Duodenal mucosa (tissue), 2 donors: ENCODE measurements around the gene KIF1B.
"Not testable (repeated sequence)": the region's sequence is repeated elsewhere in the genome, so short reads cannot be mapped to it uniquely, and the experiment has no call there.

Experiments
- H3K27ac ChIP-seq: one replicate; pipeline ENCODE4 v1.7.0; 2013; ENCODE audit warnings: low read depth, low read length
- H3K27me3 ChIP-seq, 2 donors: one replicate each; pipeline ENCODE4 v1.7.0; 2013; ENCODE audit warnings: low read length in 2 of 2, control low read depth in 1 of 2; ENCODE audit not compliant: insufficient read depth in 2 of 2, control insufficient read depth in 1 of 2
- H3K36me3 ChIP-seq, 2 donors: one replicate each; pipeline ENCODE4 v1.7.0; 2013; ENCODE audit warnings: low read length in 2 of 2, control low read depth in 1 of 2; ENCODE audit not compliant: insufficient read depth in 2 of 2, control insufficient read depth in 1 of 2
- H3K4me1 ChIP-seq, 2 donors: one replicate each; pipeline ENCODE4 v1.7.0; 2013; ENCODE audit warnings: low read length in 2 of 2, control low read depth in 1 of 2; ENCODE audit not compliant: insufficient read depth in 2 of 2, control insufficient read depth in 1 of 2
- H3K4me3 ChIP-seq, 2 donors: one replicate each; pipeline ENCODE4 v1.7.0; 2013; ENCODE audit warnings: low read length in 2 of 2, low read depth in 1 of 2
- H3K9ac ChIP-seq, 2 donors: one replicate each; pipeline ENCODE4 v1.7.0; 2013; ENCODE audit warnings: low read length in 2 of 2, low read depth in 1 of 2
- H3K9me3 ChIP-seq, 2 donors: one replicate each; pipeline ENCODE4 v1.7.0; 2013; ENCODE audit warnings: low read length in 2 of 2, control low read depth in 1 of 2; ENCODE audit not compliant: control insufficient read depth in 1 of 2

KIF1B gene

DNA sequence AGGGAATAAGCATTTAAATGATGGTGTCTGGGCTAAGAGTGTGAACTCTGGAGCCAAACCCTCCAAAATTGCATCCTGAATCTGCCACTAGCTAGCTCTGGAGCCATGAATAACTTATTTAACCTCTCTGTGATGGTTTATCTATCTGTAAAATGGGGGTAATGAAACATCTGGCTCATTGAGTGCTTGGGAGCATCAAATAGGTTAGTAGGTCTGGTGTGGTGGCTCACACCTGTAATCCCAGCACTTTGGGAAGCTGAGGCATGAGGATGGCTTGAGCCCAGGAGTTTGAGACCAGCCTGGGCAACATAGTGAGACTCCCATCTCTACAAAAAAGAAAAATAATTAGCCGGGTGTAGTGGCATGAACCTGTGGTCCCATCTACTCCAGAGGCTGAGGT is 42.8 kb downstream of the KIF1B start:
- H3K4me1 ChIP-seq: peaks cover 21 to 26% of the 10 kb centered on the region in 2 donors
- H3K9ac ChIP-seq: no peak overlapping the region
- H3K4me3 ChIP-seq: no peak overlapping the region
- no peaks in the 10 kb centered on the region for H3K36me3 ChIP-seq
- no peaks in the 10 kb centered on the region for H3K27me3 ChIP-seq
- no peak overlapping the region for H3K27ac ChIP-seq
- no peaks in the 10 kb centered on the region for H3K9me3 ChIP-seq

DNA sequence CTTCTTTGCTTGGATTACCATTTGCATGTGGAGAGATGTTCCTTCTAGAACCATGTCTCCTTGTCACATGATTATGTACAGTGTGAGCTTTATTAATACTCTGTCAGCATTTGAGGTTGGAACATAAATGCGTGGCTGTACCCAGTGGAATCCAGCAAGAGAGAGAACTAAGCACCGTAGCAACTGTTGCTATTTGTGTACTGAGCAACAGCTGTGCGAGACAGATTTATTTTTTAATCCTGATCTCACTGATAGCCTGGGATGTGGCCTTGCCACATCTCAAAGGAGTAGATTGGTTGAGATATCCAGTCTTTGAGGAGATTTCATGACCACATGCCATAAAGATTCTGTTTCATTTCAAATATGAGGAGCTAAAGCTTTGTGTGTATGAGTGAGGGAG is 43.4 kb downstream of the KIF1B start:
- H3K9ac ChIP-seq: no peak overlapping the region
- H3K36me3 ChIP-seq: peaks cover 2 to 5% of the 10 kb centered on the region in 2 donors
- no peak overlapping the region for H3K4me3 ChIP-seq
- peaks cover 27 to 30% of the 10 kb centered on the region in 2 donors for H3K4me1 ChIP-seq
- H3K9me3 ChIP-seq: no peaks in the 10 kb centered on the region
- peak overlapping the region; percentile 34 for H3K27ac ChIP-seq
- no peaks in the 10 kb centered on the region for H3K27me3 ChIP-seq

DNA sequence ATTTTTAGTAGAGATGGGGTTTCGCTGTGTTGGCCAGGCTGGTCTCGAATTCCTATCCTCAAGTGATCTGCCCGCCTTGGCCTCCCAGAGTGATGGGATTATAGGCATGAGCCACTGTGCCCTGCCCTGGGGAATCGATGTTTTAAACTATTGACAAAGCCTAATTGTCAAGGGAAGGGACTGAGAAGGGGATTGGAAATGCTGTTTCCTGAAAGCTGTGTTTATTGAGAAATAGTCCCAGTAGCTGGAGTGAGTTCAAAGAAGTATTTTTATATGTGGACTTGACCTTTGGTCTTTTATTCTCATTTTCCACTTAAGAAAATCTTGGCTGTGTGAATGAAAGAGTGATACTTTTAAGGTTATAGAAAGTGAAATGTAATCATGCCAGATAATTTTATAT is 47.5 kb downstream of the KIF1B start:
- peaks cover 3 to 21% of the 10 kb centered on the region in 2 donors for H3K36me3 ChIP-seq
- peak overlapping the region in 1 of 2 donors; percentile 25 for H3K9ac ChIP-seq
- H3K4me1 ChIP-seq: peaks cover 22 to 23% of the 10 kb centered on the region in 2 donors
- no peak overlapping the region for H3K4me3 ChIP-seq
- no peak overlapping the region for H3K27ac ChIP-seq
- H3K27me3 ChIP-seq: no peaks in the 10 kb centered on the region
- no peaks in the 10 kb centered on the region for H3K9me3 ChIP-seq

DNA sequence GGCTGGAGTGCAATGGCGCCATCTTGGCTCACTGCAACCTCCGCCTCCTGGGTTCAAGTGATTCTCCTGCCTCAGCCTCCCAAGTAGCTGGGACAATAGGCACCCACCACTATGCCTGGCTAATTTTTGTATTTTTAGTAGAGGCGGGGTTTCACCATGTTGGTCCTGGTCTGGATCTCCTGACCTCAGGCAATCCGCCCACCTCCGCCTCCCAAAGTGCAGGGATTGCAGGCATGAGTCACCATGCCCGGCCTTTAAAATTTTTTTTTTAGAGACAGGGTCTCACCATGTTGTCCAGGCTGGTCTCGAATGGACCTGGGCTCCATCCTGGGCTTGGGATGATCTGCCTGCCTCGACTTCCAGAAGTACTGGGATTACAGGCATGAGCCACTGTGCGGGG is 49.2 kb downstream of the KIF1B start:
- Histone ChIP-seq H3K36me3 (peaks cover 3 to 31% of the 10 kb centered on the region in 2 donors), H3K4me1 (peaks cover 13% of the 10 kb centered on the region in 2 donors)
- H3K27ac ChIP-seq, H3K9me3 ChIP-seq, H3K4me3 ChIP-seq, H3K27me3 ChIP-seq, H3K9ac ChIP-seq: not testable (repeated sequence)

DNA sequence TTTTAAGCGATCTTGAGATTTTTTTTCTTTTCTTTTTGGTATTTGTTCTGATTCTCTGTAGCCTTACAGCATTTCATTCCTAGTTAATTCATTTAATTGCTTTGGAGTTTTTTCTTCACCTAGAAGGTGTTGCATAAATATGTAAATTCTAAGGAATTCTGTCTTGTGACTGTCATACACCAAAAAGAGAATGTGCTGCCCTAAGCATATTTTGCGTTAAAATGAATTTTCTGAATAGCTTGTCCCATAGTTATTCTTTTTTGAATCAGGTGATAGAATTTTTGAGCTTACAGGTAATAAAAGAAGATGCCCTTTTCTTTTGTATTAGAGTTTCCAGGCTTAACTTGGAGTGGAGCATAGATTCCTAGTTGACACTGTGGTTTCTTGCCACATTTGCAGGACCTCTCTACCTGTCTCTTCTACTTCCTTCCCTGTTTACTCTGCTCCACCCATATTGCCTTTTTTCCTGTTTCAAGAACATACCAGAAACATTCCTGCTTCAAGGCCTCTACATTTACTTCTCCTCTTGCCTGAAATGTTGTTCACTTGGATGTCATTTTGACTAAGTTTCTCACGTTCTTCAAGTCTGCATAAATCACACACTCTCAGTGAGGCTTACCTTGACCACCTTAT is 53.2 kb downstream of the KIF1B start:
- no peak overlapping the region for H3K4me3 ChIP-seq
- H3K4me1 ChIP-seq: peaks cover 0 to 2% of the 10 kb centered on the region in 2 donors
- no peaks in the 10 kb centered on the region for H3K9me3 ChIP-seq
- peaks cover 13 to 36% of the 10 kb centered on the region in 2 donors for H3K36me3 ChIP-seq
- no peaks in the 10 kb centered on the region for H3K27me3 ChIP-seq
- no peak overlapping the region for H3K9ac ChIP-seq
- H3K27ac ChIP-seq: no peak overlapping the region

DNA sequence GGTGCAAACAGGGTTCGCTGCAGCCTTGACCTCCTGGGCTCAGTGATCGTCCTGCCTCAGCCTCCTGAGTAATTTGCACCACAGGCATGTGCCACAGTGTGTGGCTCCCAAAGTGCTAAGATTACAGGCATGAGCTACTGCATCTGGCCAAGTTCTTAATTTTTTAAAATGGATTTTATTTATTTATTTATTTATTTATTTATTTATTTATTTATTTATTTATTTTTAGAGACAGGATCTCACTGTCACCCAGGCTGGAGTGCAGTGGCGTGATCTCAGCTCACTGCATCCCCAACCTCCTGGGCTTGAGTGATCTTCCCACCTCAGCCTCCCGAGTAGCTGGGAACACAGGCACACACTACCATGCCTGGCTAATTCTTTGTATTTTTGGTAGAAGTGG is 54.7 kb downstream of the KIF1B start:
- Histone ChIP-seq H3K36me3 (peaks cover 10 to 31% of the 10 kb centered on the region in 2 donors), H3K27ac (no peak overlapping the region), H3K9me3 (no peaks in the 10 kb centered on the region), H3K4me3 (no peak overlapping the region), H3K27me3 (no peaks in the 10 kb centered on the region), H3K9ac (no peak overlapping the region), H3K4me1 (no peaks in the 10 kb centered on the region)

DNA sequence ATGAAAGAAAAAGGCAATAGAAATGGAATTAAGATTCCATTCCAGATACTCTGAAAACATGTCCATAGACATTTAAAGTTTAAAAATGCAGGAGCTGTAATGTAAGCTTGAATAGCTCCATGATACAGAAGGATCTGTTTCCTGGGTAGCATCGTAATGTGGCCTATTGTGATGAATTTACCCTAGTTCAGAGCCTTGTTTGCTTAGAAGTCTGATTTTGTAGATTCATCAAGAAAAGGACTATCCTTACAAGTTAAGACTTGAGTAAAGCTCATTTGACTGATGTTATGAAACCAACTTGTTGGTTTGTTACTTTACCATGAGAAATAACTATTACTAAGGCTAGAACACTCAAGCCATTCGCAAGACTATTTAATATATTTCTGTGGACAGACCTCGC is 55.5 kb downstream of the KIF1B start:
- H3K9me3 ChIP-seq: no peaks in the 10 kb centered on the region
- H3K9ac ChIP-seq: no peak overlapping the region
- H3K27ac ChIP-seq: no peak overlapping the region
- H3K27me3 ChIP-seq: no peaks in the 10 kb centered on the region
- H3K36me3 ChIP-seq: peaks cover 10 to 29% of the 10 kb centered on the region in 2 donors
- H3K4me1 ChIP-seq: no peaks in the 10 kb centered on the region
- no peak overlapping the region for H3K4me3 ChIP-seq

DNA sequence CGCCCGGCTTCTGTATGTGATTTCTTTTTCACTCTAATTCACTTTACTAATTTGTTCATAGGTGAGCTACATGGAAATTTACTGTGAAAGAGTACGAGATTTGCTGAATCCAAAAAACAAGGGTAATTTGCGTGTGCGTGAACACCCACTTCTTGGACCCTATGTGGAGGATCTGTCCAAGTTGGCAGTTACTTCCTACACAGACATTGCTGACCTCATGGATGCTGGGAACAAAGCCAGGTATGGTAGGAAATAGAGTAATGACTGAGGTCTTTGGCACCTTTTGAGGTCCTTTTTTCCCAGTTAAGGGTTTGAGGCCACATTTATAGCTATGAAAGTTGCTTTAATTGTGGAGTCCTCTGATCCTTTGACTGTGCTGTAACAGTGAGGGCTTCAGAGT is 56.9 kb downstream of the KIF1B start:
- no peak overlapping the region for H3K27ac ChIP-seq
- no peaks in the 10 kb centered on the region for H3K27me3 ChIP-seq
- peaks cover 7 to 11% of the 10 kb centered on the region in 2 donors for H3K4me1 ChIP-seq
- H3K4me3 ChIP-seq: no peak overlapping the region
- H3K36me3 ChIP-seq: peaks cover 10 to 20% of the 10 kb centered on the region in 2 donors
- no peak overlapping the region for H3K9ac ChIP-seq
- H3K9me3 ChIP-seq: no peaks in the 10 kb centered on the region

DNA sequence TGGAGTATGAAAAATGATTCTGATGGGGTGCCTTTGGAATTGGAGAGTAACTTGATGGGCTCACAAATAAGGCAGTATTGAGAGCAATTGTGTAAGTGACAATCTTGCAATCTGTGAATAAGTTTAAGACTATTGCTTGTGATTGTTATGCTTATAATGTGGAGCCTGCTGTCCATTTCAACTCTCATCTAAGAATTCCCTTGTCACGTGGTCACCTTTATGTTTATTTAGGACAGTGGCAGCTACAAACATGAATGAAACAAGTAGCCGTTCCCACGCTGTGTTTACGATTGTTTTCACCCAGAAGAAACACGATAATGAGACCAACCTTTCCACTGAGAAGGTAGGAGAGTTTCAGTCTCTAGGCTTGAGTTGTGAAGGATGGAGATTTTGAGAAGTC is 57.6 kb downstream of the KIF1B start:
- H3K27ac ChIP-seq: no peak overlapping the region
- H3K9ac ChIP-seq: no peak overlapping the region

DNA sequence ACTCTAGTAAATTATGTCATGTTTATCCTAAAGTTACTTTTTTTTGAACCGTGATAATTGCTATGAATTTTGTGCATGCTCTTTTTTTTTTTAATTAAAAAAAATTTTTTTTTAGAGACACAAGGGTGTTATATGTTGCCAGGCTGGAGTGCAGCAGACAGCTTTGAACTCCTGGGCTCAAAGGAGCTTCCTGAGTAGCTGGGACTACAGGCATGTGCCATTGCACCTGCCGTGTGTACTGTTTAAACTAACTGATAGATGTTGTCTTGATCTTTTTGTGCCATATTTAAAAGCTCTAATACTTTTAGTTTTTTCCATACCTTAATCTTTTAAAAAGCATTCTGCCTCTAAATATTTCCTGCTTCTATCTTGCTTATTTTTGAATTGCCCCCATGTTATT is 60.7 kb downstream of the KIF1B start:
- Histone ChIP-seq H3K27ac (no peak overlapping the region), H3K9me3 (no peaks in the 10 kb centered on the region), H3K36me3 (peaks cover 7 to 10% of the 10 kb centered on the region in 2 donors), H3K9ac (no peak overlapping the region), H3K27me3 (no peaks in the 10 kb centered on the region), H3K4me3 (no peak overlapping the region), H3K4me1 (peaks cover 7 to 11% of the 10 kb centered on the region in 2 donors)

More for the DNA sequence above, 57.6 kb downstream of the KIF1B start:
- no peaks in the 10 kb centered on the region for H3K9me3 ChIP-seq
- H3K4me3 ChIP-seq: no peak overlapping the region
- peaks cover 7 to 11% of the 10 kb centered on the region in 2 donors for H3K4me1 ChIP-seq
- no peaks in the 10 kb centered on the region for H3K27me3 ChIP-seq
- H3K36me3 ChIP-seq: peaks cover 10 to 17% of the 10 kb centered on the region in 2 donors
